NCI-H524 treated with DMSO at 0.1 percent for 48 hours (cell line): ENCODE measurements around the gene CSPG4.
"Not testable (repeated sequence)": the region's sequence is repeated elsewhere in the genome, so short reads cannot be mapped to it uniquely, and the experiment has no call there.

ENCODE experiments used
- DNase-seq: peaks from one replicate; lab custom pipeline; 2025; lab: John Stamatoyannopoulos, UW

The CSPG4 gene

DNA sequence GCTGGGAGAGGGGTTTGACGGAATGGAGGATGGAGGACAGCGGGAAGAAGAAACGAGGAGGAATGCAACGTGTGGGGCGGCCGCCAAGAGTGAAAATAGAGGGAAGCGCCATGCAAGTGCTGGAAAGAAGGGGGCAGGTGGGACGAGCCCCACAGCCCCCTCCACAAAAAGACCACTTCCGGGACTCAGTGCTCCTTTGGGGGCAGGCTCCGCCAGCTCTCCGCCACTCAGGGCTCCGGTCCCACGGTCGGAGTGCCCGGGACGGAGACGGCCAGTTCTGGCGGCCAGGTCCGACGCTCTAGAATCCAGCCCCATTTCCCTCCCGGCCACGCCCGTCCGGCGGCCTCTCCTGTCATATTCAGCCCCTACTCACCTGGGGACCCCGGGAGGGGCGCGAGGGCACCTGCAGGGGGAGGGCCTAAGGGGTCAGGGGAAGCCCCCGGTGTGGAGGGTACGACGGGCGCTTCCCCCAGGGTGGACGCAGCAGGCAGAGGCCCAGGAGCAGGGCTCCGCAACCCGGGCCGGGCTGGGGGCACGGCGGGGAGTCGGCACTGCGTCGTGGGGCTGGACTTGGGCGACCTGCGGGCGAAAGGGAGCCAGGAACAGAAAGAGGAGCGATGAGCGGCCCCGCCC is 25.5 kb upstream of the CSPG4 start:
- no peak for DNase-seq

- DNase-seq: not testable (repeated sequence)
Observed at GRCh38 chr15:75737116-75738013, 24.7 kb upstream of the CSPG4 start.

- DNase-seq: no peak
Observed at GRCh38 chr15:75736256-75736655, 23.6 kb upstream of the CSPG4 start.

DNA sequence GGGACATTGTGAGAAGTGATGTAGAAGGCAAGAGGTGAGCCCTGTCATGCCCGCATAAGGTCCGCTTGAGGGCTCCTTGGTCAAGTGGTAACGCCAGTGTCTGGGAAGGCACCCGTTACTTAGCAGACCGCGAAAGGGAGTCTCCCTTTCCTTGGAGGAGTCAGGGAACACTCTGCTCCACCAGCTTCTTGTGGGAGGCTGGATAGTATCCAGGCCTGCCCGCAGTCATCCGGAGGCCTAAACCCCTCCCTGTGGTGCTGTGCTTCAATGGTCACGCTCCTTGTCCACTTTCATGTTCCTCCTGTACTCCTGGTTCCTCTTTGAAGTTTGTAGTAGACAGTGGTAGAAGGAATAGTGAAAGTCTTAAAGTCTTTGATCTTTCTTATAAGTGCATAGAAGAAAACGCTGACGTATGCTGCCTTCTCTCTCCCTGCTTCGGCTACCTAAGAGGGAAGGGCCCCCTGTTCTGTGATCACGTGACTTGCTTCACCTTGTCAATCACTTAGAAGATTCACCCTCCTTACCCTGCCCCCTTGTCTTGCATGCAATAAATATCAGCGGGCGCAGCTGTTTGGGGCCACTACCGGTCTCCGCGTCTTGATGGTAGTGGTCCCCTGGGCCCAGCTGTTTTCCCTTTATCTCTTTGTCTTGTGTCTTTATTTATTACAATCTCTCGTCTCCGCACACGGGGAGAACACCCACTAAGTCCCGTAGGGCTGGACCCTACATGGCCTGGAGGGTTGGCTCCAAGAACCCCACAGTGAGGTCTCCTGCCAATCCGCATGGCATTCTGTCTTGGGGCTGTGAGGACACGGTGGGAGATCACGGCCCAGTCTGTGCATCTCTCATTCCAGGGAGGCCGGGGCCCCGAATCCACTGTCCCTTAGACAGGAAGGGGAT is 22.5 kb upstream of the CSPG4 start:
- DNase-seq: not testable (repeated sequence)

DNA sequence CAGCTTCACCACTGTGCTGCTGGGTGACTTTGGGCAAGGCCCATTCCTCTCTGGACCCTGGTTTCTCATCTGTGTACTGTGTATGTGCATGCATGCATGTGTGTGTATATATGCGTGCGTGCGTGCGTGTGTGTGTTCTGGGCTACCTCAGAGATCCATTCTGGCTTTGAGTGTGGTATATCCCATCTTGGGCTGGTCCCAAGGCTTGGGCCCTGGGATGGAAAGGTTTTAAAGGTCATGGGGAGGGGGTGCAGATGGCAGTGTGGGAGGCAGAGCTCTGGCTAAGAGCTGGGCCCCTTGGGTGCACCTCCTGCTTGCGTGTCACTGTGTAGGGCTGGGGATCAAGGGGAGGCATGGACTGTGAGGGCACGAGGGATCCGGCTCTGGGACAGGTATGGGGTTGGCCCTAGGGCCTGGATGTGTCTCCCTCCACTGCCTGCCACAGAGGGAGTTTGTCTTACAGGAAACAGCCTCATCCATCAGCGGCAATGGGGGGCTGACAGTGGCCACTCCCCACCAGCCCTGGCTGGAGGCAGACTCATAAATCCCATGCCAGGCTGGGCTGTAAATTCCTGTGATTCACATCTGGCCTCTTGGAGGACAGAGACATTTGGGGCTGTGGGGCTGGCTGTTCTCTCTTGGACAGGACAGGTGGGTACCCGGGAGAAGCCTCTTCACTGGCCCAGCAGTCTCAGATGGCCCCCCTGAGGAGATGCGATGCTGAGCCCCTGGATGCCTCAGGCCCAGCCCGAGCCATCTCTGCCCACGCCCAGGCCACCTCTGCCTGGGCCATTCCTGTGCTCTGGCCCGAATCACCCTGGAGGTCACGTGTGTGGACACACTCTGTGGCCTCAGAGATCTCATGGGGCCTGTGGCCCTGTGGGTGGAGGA is 21.4 kb upstream of the CSPG4 start:
- no peak for DNase-seq

DNA sequence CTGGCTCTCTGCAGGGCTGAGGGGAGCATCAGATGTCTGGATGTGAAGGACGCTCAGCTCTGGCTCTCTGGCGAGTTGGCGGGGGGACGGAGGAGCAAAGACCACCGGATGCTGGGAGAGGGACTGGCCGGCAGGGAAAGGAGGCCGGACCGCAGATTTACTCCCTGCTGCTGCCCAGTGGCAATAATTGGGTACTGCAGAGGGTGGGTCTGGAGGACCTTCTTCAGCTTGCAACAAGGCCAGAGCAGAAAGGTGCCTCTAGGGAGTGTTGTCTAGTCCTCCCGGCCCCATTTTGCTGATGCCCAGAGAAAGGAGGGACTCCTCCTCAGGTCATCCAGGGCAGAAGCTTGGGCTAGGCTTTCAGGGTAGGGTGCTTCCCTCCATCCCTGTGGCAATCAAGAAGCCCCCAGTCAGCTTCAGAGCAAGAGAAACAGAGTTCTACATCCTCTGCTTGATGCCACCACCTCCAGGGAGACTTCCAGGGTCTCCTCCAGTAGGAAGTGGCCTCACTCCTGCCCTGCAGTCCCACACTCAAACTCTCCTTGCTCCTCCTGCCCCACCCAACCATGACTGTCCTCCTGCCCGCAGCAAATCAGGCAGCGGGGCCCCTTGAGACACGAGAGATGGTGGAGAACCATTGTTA is 20.3 kb upstream of the CSPG4 start:
- DNase-seq: no peak

DNA sequence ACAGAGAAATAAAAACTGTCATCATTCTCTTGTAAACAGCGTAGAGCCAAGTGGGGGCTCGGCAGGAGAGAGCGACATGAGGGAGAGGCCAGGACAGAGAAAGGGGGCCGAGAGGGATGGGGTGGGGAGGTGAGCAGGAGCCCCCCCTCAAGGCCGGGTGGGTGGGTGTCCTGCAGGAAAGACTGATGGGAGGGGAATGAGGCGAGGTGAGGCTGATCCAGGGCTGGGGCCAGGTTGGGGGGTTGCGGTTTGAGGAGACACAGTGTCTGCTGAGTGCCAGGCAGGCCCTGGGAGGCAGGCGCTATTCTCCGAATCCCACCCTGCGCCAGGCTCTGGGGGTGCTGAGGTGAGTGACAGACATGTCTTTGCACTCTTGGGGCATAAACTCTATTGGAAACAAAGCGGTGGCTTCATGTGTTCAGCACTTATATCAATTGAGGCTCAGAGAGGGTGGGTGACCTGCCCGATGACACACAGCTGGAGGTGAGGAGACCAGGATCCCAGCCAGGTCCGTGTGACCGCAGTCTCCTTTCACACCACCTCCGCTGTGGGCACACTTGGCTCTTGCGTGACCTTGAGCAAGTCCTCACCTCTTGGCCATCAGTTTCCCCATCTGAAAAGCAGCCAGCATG is 19.6 kb upstream of the CSPG4 start:
- no peak for DNase-seq

- no peak for DNase-seq
Observed at GRCh38 chr15:75731248-75732151, 18.9 kb upstream of the CSPG4 start.

- not testable (repeated sequence) for DNase-seq
Observed at GRCh38 chr15:75730376-75731247, 18.0 kb upstream of the CSPG4 start.

- no peak for DNase-seq
Observed at GRCh38 chr15:75729326-75730069, 16.9 kb upstream of the CSPG4 start.

GRCh38 chr15:75727851-75728715 is 15.4 kb upstream of the CSPG4 start:
- DNase-seq: no peak

GRCh38 chr15:75727031-75727531 is 14.4 kb upstream of the CSPG4 start:
- DNase-seq: no peak

GRCh38 chr15:75725719-75726607 is 13.3 kb upstream of the CSPG4 start:
- no peak for DNase-seq

- no peak for DNase-seq
Observed at GRCh38 chr15:75725006-75725718, 12.5 kb upstream of the CSPG4 start.
